NCI-H187 (cell line): ENCODE results near the gene AIP.
"Not testable (repeated sequence)": the region's sequence is repeated elsewhere in the genome, so short reads cannot be mapped to it uniquely, and the experiment has no call there.

Source experiments
- DNase-seq, 2 experiments: peaks; one replicate each; lab custom pipeline; 2025; lab: John Stamatoyannopoulos, UW

AIP gene

DNA sequence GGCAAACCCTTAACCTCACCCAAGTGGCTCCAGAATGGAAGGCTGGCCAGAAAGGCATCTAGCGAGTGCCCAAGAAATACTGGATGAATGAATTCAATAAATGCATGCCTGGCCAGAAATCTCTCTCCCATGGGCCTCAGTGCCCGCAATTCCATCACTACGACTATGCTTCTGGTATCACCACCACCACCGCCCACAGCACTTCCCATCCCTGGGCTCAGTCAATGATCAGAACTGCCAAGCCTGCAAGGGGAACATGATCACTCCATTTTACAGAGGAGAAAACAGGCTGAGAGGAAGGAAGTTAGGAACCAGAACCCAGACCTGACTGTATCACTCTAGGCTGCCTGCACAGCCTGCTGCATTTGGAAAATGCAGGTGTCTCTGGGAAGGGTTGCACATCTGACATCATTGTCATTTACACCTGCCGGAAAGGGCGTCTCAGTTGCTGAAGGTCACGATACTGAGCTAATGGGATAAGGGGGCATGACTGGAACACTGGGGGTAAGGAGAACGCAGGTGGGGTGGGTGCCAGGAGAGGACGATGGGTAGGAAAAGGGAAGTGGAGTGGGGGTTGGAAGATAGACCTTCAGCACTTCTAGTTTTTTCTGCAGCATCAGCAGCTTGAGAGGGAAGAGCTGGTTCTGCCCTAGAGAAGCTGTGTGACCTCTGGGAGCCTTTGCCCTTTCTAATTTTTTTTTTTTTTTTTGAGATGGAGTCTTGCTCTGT lies 33.5 kb upstream of the AIP start:
- DNase-seq = no peak

DNA sequence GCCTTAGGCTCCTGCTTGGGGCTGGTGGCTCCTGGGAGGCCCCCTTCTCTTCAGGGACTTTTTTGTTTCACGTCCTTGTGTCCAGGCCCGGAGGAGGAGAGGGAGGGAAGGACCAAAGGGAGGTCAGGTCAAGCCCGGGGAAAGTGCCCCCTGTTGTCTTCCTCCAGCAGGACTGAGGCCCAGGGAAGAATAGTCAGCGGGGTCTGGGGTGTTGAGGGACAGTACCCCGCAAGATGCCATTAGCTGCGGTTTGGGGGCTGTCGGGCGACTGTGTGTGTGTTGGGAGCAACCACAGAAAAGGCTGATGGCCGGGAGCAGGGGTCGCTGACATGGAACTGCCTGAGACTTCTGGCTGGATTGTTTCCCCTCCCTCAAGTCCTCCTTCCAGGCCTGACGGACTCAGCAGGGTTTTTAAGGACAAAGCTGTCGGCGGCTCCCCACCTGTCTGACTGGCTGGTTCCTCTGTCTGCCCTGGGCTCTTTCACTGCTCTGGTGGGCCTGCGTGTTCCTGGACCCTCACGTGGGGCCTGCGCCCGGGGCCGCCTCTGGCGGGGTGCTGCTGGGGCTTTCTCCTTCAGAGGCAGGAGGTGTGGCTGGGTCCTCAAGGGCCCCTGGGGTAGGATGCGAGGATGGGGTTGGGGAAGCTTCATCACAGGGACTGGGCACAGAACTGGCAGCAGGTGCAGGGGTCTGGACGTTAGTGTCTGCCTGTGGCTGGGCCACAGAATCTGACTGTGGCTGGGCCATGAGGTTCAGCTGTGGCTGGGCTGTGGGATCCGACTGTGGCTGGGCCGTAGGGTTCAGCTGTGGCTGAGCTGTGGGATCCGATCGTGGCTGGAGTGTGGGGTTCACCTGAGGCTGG lies 31.8 kb upstream of the AIP start:
- DNase-seq = no peak

DNA sequence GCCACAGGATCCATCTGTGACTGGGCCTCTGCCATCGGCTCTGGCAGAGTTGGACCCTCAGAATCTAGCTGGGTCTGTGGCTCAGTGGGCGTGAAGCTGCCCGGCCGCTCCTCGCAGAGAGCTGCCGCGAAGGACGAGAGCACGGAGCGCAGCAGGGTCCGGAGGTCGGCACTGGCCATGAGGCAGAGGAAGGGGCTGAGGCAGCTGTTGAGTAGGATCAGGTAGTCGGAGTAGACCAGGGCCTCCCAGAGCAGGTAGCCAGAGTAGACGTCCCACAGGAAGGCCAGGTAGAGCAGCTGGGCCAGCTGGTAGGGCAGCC lies 31.2 kb upstream of the AIP start:
- no peak for DNase-seq

DNA sequence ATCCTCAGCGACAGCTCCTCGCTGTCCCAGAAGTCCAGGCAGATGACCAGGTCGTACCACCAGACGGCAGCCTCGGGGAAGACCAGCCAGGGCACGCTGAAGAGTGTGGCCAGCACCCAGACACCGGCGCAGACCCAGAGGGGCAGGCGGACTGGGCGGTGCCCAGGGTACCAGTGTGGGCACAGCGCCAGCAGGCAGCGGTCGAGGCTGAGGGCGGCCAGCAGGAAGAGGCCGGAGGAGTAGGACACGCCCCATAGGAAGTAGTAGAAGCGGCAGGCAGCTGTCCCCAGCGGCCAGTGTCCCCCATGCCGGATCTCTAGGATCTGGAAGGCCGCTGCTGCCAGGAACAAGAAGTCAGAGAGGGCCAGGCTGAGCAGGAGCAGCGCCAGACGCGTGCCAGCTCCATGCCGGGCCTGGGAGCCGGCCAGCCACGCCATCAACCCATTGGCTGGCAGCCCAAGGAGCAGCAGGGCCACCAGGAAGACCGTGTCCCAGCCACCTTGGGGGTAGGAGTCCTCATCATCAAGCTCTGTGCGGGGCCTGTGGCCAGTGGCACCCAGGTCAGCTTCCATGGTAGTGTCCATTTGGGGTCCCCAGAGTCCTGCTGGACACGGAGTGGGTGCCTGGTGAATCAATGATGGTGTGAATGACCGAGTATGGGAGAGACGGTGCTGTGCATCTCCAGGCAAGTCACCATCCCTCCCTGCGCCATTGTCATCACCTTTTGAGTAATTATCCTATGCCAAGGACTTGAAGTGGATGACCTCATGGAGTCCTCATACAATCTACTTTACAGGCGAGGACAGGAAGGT lies 30.5 kb upstream of the AIP start, which contains the start of gene GPR152:
GPR152 (minus strand) TSS at position 589 of the 812 bp plus-strand sequence; CDS start at position 584, 5 bp downstream.
- DNase-seq = no peak

DNA sequence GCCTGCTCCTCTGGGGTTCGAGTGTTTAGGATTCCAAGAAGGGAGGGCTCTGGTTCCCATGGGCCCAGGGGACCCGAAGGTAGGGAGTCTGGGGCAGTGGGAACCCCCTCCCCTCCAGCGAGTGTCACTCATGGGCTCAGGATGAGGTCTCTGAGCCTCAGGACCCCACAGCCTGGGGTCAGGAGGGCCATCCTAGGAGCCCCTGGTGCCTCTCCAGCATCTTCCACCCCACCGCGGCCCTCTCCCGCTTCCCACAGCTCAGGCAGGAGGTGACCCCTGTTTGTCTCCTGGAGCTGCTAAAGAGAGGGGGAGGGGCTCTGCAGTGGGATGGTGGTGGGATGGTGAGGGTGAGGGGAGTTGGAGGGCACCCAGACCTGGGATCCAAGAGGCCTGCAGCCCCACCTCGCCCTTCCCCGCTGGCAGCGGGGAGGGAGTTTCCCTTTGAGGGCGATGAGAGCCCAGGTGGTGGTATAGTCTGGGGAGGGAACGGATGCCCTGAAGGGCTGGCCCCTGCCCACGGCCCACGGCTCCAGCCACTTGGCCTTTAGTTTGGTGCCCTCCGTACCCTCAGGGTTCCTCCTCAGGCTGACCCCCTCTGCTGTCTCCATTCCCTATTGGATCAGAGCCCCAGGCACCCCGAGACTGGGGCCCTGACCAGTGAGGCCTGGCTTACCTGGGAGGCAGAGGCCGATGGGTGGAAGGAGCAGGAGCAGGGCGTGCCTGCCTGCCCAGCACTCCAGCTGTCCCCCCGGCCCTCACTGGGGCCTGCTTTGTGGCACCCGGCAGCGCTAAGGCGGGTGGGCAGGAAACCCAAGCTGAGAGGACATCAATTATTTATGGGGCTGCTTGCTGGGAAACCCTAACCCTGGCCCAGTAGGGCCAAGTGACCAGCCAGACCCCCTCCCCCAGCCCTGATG lies 28.8 kb upstream of the AIP start:
- no peak for DNase-seq

- DNase-seq = no peak
Measured at GRCh38 chr11:67455054-67455453, 27.8 kb upstream of the AIP start, which contains the start of gene CABP4. TSS of gene CABP4 (plus strand) at chr11:67455354. CDS start at chr11:67455424, 70 bp downstream.

- no peak for DNase-seq
Measured at GRCh38 chr11:67456068-67456705, 26.6 kb upstream of the AIP start.

DNA sequence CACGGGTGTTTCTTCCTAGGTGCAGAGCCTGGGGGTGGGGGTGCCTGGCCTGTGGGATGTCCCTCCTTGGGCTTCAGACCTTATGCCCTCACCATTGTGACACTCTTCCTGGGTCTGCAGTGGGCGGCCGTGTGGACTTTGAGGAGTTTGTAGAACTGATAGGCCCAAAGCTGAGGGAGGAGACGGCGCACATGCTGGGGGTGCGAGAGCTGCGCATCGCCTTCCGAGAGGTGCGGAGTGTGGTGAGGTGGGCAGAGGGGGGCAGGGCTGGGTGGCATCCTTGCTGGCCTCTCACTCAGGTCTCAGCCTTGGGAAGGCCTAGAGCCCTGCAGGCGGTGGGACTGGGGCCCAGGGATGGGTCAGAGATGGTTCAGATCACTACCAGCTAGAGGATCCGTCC lies 25.4 kb upstream of the AIP start:
- DNase-seq = no peak

GRCh38 chr11:67458266-67458665 lies 24.6 kb upstream of the AIP start:
- no peak for DNase-seq

- no peak for DNase-seq
Measured at GRCh38 chr11:67463186-67463585, 19.6 kb upstream of the AIP start.

DNA sequence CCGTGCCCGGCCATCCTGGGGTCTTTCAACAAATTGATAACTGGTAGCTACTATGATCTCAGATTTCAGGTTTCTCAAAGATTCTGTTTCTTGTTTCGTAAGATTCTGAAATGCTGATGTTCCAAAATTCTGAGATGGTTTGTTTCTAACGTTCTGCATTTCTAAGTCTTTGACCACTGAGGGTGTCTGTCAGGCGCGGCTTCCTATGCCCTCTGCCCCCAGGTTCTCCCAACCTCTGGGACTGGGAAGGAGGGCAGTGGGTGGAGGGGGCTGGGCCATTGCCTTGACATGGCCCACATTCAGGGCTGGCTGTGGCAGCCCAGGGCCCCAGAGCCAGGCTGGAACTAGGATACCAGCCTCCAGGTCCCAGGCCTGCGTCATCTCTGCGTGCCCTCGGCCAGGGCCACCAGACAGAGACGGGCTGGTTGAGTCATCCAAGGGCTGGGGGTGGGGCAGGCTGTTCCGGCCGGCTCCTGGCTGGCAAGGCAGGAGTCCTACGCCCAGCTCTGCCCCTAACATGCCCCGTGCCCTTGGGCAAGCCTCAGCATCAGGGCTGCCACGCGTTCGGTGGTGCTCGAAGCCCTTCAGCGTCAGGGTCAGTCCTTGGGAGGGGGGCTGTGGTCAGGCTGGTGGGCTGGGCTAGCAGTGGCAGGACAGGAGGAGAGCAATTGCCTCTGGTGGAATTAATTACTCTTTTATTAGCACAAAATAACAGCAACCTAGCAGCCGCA lies 19.0 kb upstream of the AIP start:
- DNase-seq = no peak

- DNase-seq = peak; percentile 71 to 79
Measured at GRCh38 chr11:67464411-67465188, 18.2 kb upstream of the AIP start.

GRCh38 chr11:67465189-67465510 lies 17.7 kb upstream of the AIP start:
- DNase-seq = no peak

DNA sequence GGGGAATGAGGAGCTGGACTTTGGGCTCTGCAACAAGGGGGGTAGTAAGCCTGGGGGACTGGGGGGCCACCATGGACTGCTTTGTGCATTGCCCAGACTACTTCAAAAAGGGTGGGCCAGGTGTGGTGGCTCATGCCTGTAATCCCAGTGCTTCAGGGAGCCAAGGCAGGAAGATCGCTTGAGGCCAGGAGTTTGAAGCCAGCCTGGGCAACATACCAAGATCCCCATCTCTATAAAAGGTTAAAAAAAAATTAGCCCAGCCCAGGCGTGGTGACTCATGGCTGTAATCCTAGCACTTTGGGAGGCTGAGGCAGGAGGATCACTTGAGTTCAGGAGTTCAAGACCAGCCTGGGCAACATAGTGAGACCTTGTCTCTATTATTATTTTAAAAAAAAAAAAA lies 17.3 kb upstream of the AIP start:
- not testable (repeated sequence) for DNase-seq

- DNase-seq = no peak
Measured at GRCh38 chr11:67466367-67466766, 16.5 kb upstream of the AIP start.

GRCh38 chr11:67466962-67467771 lies 15.7 kb upstream of the AIP start:
- DNase-seq = no peak

GRCh38 chr11:67468056-67468455 lies 14.8 kb upstream of the AIP start:
- DNase-seq = no peak

DNA sequence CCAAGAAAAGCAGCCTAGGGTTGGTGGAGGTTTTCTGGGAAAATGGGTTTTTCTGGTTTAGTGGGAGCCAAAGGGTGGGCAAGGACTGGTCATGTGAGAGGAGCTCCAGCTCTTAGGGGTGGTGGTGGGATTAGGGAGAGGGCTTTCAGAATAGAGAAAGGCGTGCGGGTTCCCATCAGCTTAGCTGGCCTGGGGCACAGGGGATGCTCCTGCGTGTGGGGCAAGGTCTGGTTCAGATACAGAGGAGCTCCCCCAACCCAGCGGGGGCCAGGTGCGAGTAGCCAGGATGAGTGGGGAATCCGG lies 14.4 kb upstream of the AIP start:
- no peak for DNase-seq
